ENCODE data around the gene CDSN. TPM values are rescaled to one million over a fixed set of nuclear protein-coding genes. Genes with fewer than 3 reads are reported as not detected.

The CDSN gene
- total and polyA plus RNA-seq, 2 donors (not counting 1 experiment from before 2014, with no cell fraction given) = not detected

GRCh38 chr6:31091680-31092079 is 28.6 kb downstream of the CDSN start:
- WGBS (ENCODE audit: insufficient coverage) = no CpG with 5 or more reads among the region's 3 CpGs

DNA sequence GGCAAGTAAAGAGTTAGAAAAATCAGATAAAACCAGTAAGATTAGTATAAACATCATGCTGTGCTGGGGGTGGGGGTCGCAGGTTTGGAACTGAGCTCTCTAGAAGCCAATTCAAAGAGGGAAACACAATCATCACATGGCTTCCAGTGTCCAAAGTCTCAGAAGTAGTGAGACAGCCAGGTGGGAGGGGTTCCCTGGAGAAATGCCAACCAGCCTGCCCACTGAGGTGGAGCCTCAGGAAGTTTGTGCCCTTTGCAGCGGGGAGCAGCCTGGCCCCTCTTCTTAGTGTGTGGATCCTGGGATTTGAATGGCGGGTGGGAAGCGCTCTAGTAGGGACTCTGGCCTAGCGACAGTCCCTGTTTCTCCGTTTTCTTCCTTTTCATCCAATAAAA is 29.3 kb downstream of the CDSN start:
- Mint-ChIP-seq H3K4me3 (no peak overlapping the region), H3K27me3 (peaks cover 9% of the 10 kb centered on the region), H3K9me3 (ENCODE audit: insufficient read depth) (no peaks in the 10 kb centered on the region), H3K4me1 (peaks cover 16% of the 10 kb centered on the region), H3K27ac (no peak overlapping the region)
- Histone ChIP-seq H3K4me1 (ENCODE audit: control insufficient read depth in 2 of 2, insufficient read depth in 2 of 2, low read length in 2 of 2) (peaks cover 13 to 16% of the 10 kb centered on the region in 2 donors), H2AFZ (ENCODE audit: insufficient read depth, low read depth, low read length, poor library complexity, severe bottlenecking) (no peak overlapping the region), H3K4me2 (replicated peaks; ENCODE audit: low read depth, low read length, poor library complexity, severe bottlenecking) (no peak overlapping the region), H3K4me3 (ENCODE audit: control extremely low read depth in 1 of 5, extremely low read depth in 1 of 5, insufficient read depth in 1 of 5, low read depth in 2 of 5, low read length in 4 of 5) (no peak overlapping the region), H3K27me3 (replicated peaks in 1 of 4; ENCODE audit: control extremely low read depth in 1 of 4, control insufficient read depth in 3 of 4, insufficient read depth in 4 of 4, low read length in 3 of 4) (no peaks in the 10 kb centered on the region), H3K9ac (ENCODE audit: low read length) (no peak overlapping the region), H3K79me2 (ENCODE audit: control insufficient read depth, insufficient read depth, low read length) (no peaks in the 10 kb centered on the region), H3K36me3 (replicated peaks in 1 of 2; ENCODE audit: control extremely low read depth in 1 of 2, control insufficient read depth in 1 of 2, extremely low read depth in 1 of 2, insufficient read depth in 2 of 2, low read length in 1 of 2) (no peaks in the 10 kb centered on the region), H4K20me1 (ENCODE audit: control insufficient read depth, insufficient read depth, low read length, poor library complexity, severe bottlenecking) (no peaks in the 10 kb centered on the region), H3K9me3 (ENCODE audit: control extremely low read depth in 1 of 3, control insufficient read depth in 2 of 3, insufficient read depth in 1 of 3, low read length in 2 of 3) (no peaks in the 10 kb centered on the region), H3K27ac (ENCODE audit: low read length in 2 of 2) (no peak overlapping the region)
- DNase-seq = no peak
- POLR2A ChIA-PET = no interaction called here
- TF ChIP-seq EZH2 (IDR thresholded peaks at IDR 0.05; ENCODE audit: borderline replicate concordance, insufficient read depth, low read depth, low read length, poor library complexity, severe bottlenecking) = no peak
- TF ChIP-seq CTCF (IDR thresholded peaks at IDR 0.05) = no peak
- 87% methylated on average over 3 of the region's 6 CpGs for WGBS (ENCODE audit: insufficient coverage)
- CTCF ChIA-PET = interaction anchor here (1.0 to 7.2 kb wide), 6 partner anchors 9 to 324 kb away, joined by 3 to 237 read pairs (median 5); no protein-coding TSS in a partner anchor
- intact Hi-C loops (cut with micrococcal nuclease) = no loop called here
- ATAC-seq (ENCODE audit: low read depth) = no peak

More at GRCh38 chr6:31091680-31092079, 28.6 kb downstream of the CDSN start:
- DNase-seq = no peak
- Histone ChIP-seq H3K4me2 (replicated peaks; ENCODE audit: low read depth, low read length, poor library complexity, severe bottlenecking) (no peak overlapping the region), H3K9me3 (ENCODE audit: control extremely low read depth in 1 of 3, control insufficient read depth in 2 of 3, insufficient read depth in 1 of 3, low read length in 2 of 3) (no peaks in the 10 kb centered on the region), H3K27me3 (replicated peaks in 1 of 4; ENCODE audit: control extremely low read depth in 1 of 4, control insufficient read depth in 3 of 4, insufficient read depth in 4 of 4, low read length in 3 of 4) (no peaks in the 10 kb centered on the region), H4K20me1 (ENCODE audit: control insufficient read depth, insufficient read depth, low read length, poor library complexity, severe bottlenecking) (no peaks in the 10 kb centered on the region), H3K36me3 (replicated peaks in 1 of 2; ENCODE audit: control extremely low read depth in 1 of 2, control insufficient read depth in 1 of 2, extremely low read depth in 1 of 2, insufficient read depth in 2 of 2, low read length in 1 of 2) (no peaks in the 10 kb centered on the region), H3K4me1 (ENCODE audit: control insufficient read depth in 2 of 2, insufficient read depth in 2 of 2, low read length in 2 of 2) (peaks cover 13 to 16% of the 10 kb centered on the region in 2 donors), H3K27ac (ENCODE audit: low read length in 2 of 2) (no peak overlapping the region), H3K79me2 (ENCODE audit: control insufficient read depth, insufficient read depth, low read length) (no peaks in the 10 kb centered on the region), H2AFZ (ENCODE audit: insufficient read depth, low read depth, low read length, poor library complexity, severe bottlenecking) (no peak overlapping the region), H3K9ac (ENCODE audit: low read length) (no peak overlapping the region), H3K4me3 (ENCODE audit: control extremely low read depth in 1 of 5, extremely low read depth in 1 of 5, insufficient read depth in 1 of 5, low read depth in 2 of 5, low read length in 4 of 5) (no peak overlapping the region)
- H3K4me1 Mint-ChIP-seq = peaks cover 16% of the 10 kb centered on the region
- no peak overlapping the region for H3K4me3 Mint-ChIP-seq
- no peak overlapping the region for H3K27ac Mint-ChIP-seq
- intact Hi-C loops (cut with micrococcal nuclease) = no loop called here
- no peak for ATAC-seq (ENCODE audit: low read depth)
- TF ChIP-seq EZH2 (IDR thresholded peaks at IDR 0.05; ENCODE audit: borderline replicate concordance, insufficient read depth, low read depth, low read length, poor library complexity, severe bottlenecking) (no peak), CTCF (IDR thresholded peaks at IDR 0.05) (no peak)
- H3K27me3 Mint-ChIP-seq = peaks cover 8% of the 10 kb centered on the region
- POLR2A ChIA-PET = no interaction called here
- CTCF ChIA-PET = interaction anchor here (1.1 to 7.2 kb wide), 3 partner anchors 8 to 266 kb away, joined by 4 to 237 read pairs (median 7); no protein-coding TSS in a partner anchor
- H3K9me3 Mint-ChIP-seq (ENCODE audit: insufficient read depth) = no peaks in the 10 kb centered on the region
